VCaP (cell line): ENCODE data around the gene CCDC6.
"Not testable (repeated sequence)": the region's sequence is repeated elsewhere in the genome, so short reads cannot be mapped to it uniquely, and the experiment has no call there.

Experiments used
- H3K27ac ChIP-seq: fragments of 450-650 bp; 2 replicates; pipeline ENCODE4 v1.5.1; 2017
- CTCF ChIP-seq: fragments of 450-650 bp; conservative IDR thresholded peaks from 2 replicates; pipeline ENCODE4 v1.5.1; 2017; ENCODE audit warnings: mild to moderate bottlenecking, moderate library complexity

CCDC6 gene

GRCh38 chr10:59942556-59942955 is 36.2 kb upstream of the CCDC6 start:
- H3K27ac ChIP-seq, result no peak overlapping the region
- TF ChIP-seq CTCF, result no peak

- TF ChIP-seq CTCF, result no peak
- no peak overlapping the region for H3K27ac ChIP-seq
These were observed 31.4 kb upstream of the CCDC6 start for GRCh38 chr10:59937720-59938119.

- no peak overlapping the region for H3K27ac ChIP-seq
- no peak for TF ChIP-seq CTCF
These were observed 28.3 kb upstream of the CCDC6 start for GRCh38 chr10:59934701-59935100.

GRCh38 chr10:59930788-59931521 is 24.6 kb upstream of the CCDC6 start:
- H3K27ac ChIP-seq, result not testable (repeated sequence)

- no peak for TF ChIP-seq CTCF
- no peak overlapping the region for H3K27ac ChIP-seq
These were observed 19.7 kb upstream of the CCDC6 start for GRCh38 chr10:59926086-59926485.

- no peak for TF ChIP-seq CTCF
- no peak overlapping the region for H3K27ac ChIP-seq
These were observed 16.6 kb upstream of the CCDC6 start for GRCh38 chr10:59922907-59923306.

GRCh38 chr10:59917922-59918321 is 11.6 kb upstream of the CCDC6 start:
- TF ChIP-seq CTCF, result no peak
- H3K27ac ChIP-seq, result no peak overlapping the region

- TF ChIP-seq CTCF, result no peak
- no peak overlapping the region for H3K27ac ChIP-seq
These were observed 7.3 kb upstream of the CCDC6 start for GRCh38 chr10:59913547-59914237.
